Liver (tissue), 6 donors: ENCODE measurements around the gene GOLGA2. TPM values are rescaled to one million over a fixed set of nuclear protein-coding genes. Genes with fewer than 3 reads are reported as not detected.
A peak's percentile ranks its signal among the peaks of the same experiment; 100 is the strongest.

ENCODE experiments used
- JUND ChIP-seq, 2 donors: IDR thresholded peaks; 2 replicates each; pipeline ENCODE4 v1.6.1; 2016; ENCODE audit warnings: antibody characterized with exemption in 2 of 2
- RAD21 ChIP-seq, 2 donors: IDR thresholded peaks; 2 replicates each; pipeline ENCODE4 v1.6.1; 2016; ENCODE audit warnings: antibody characterized with exemption in 2 of 2, mild to moderate bottlenecking in 2 of 2
- polyA plus RNA-seq, 2 donors: library from polyadenylated mRNA; stranded (reverse) in 1 of 2; unstranded in 1 of 2; fragments of 200-250 nt in 1 of 2; fragments of >200 nt in 1 of 2; fragmentation: Nextera tagmentation in 1 of 2; extraction: Ambion mirVana in 1 of 2; gene quantifications; one replicate each; pipeline versions ENCODE4 v1.2.1 to v1.2.3, GENCODE V29; 2013 to 2015
- small RNA-seq: library from RNA; depleted of rRNA; stranded (forward); fragments of <200 nt; gene quantifications from one replicate; pipeline ENCODE3, GENCODE V24; 2014
- total RNA-seq, 2 donors: library from RNA; depleted of rRNA; stranded (reverse); fragments of >200 nt; gene quantifications; one replicate each; pipeline ENCODE4 v1.2.3, GENCODE V29; 2014
- donor health status: healthy.
- donor health status: healthy.
- donor health status: healthy.

Gene GOLGA2
- total and polyA plus RNA-seq, 4 donors = 14.4 to 45.7 (median 27.9) TPM

DNA sequence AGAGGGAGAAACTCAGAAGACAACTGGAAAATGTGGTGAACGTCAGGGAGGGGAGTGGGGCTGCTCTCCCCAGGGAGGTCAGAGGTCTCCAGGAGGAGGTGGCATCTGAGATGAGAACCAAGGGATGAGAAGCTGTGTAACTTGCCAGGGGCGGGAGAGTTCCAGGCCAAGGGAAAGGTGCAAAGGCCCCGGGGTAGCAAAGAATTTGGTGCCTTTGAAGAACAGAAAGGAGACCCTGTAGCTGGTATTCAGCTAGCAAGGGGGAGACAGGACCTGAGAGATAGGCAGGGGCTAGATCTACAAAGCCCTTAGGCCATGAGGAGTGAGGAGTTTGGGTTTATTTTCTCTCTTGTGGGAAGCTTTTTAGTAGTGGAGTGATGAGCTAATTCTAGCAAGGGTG, 69.3 kb downstream of the GOLGA2 start (continued):
- TF ChIP-seq JUND (IDR thresholded peaks at IDR 0.05) (no peak), RAD21 (IDR thresholded peaks at IDR 0.05) (no peak)

Small RNA genes lying within 50 kb of the gene (small RNA-seq; reads per million reads assigned to genes)
- 123 reads per million, percentile 98 among the genes with 10 or more reads in this experiment for gene MIR199B
- not detected for gene MIR3154

Other genes with a start within 250 kb of the GOLGA2 start
- gene NAIF1, start 208.7 kb downstream of the GOLGA2 start, total RNA-seq = 1 to 10 TPM; 4.6 to 6.5 TPM
- gene NAIF1, start 208.7 kb downstream of the GOLGA2 start, polyA plus RNA-seq = 1 to 10 TPM; 2.5 to 4.8 TPM
- 10 to 100 TPM; 21.7 to 74.6 TPM for gene SLC25A25, start 207.8 kb downstream of the GOLGA2 start, total RNA-seq
- gene SLC25A25, start 207.8 kb downstream of the GOLGA2 start, polyA plus RNA-seq = 10 to 100 TPM; 35.4 to 43.2 TPM
- gene PTGES2, start 148.3 kb downstream of the GOLGA2 start, total RNA-seq = 10 to 100 TPM; 22.8 to 34.7 TPM
- 10 to 100 TPM; 28.2 to 41.1 TPM for gene PTGES2, start 148.3 kb downstream of the GOLGA2 start, polyA plus RNA-seq
- gene LCN2, start 126.6 kb downstream of the GOLGA2 start, total RNA-seq = 1 to 10 TPM; 7.0 to 10.0 TPM
- 10 to 100 TPM; 10.8 to 64.5 TPM for gene LCN2, start 126.6 kb downstream of the GOLGA2 start, polyA plus RNA-seq
- gene BBLN, start 115.7 kb downstream of the GOLGA2 start, total RNA-seq = 10 to 100 TPM; 13.4 to 23.6 TPM
- 10 to 100 TPM; 41.1 to 42.1 TPM for gene BBLN, start 115.7 kb downstream of the GOLGA2 start, polyA plus RNA-seq
- 10 to 100 TPM; 12.5 to 15.5 TPM for gene CIZ1, start 84.4 kb downstream of the GOLGA2 start, total RNA-seq
- 10 to 100 TPM; 13.6 to 13.8 TPM for gene CIZ1, start 84.4 kb downstream of the GOLGA2 start, polyA plus RNA-seq
- 1 to 10 TPM; 1.6 to 5.9 TPM for gene DNM1, start 72.6 kb downstream of the GOLGA2 start, total RNA-seq
- gene DNM1, start 72.6 kb downstream of the GOLGA2 start, polyA plus RNA-seq = under 1 TPM; 0.29 to 0.68 TPM
- gene SWI5, start 269 bp upstream of the GOLGA2 start, total RNA-seq = 10 to 100 TPM; 10.7 to 12.2 TPM
- gene SWI5, start 269 bp upstream of the GOLGA2 start, polyA plus RNA-seq = 10 to 100 TPM; 20.2 to 34.0 TPM
- gene TRUB2, start 46.4 kb upstream of the GOLGA2 start, total RNA-seq = 10 to 100 TPM; 12.7 to 13.3 TPM
- 10 to 100 TPM; 25.4 to 35.8 TPM for gene TRUB2, start 46.4 kb upstream of the GOLGA2 start, polyA plus RNA-seq
- 10 to 100 TPM; 12.8 to 31.4 TPM for gene COQ4, start 46.8 kb upstream of the GOLGA2 start, total RNA-seq
- 10 to 100 TPM; 36.2 to 53.3 TPM for gene COQ4, start 46.8 kb upstream of the GOLGA2 start, polyA plus RNA-seq
- 10 to 100 TPM in 1 of 2 donors, 1 to 10 TPM in 1; 5.9 to 18.6 TPM for gene SLC27A4, start 64.5 kb upstream of the GOLGA2 start, total RNA-seq
- gene SLC27A4, start 64.5 kb upstream of the GOLGA2 start, polyA plus RNA-seq = 10 to 100 TPM; 10.8 to 36.4 TPM
- gene URM1, start 95.4 kb upstream of the GOLGA2 start, total RNA-seq = 10 to 100 TPM; 12.1 to 17.3 TPM
- gene URM1, start 95.4 kb upstream of the GOLGA2 start, polyA plus RNA-seq = 10 to 100 TPM; 21.8 to 35.0 TPM
- gene CERCAM, start 144.8 kb upstream of the GOLGA2 start, total RNA-seq = 1 to 10 TPM; 1.6 to 1.9 TPM
- gene CERCAM, start 144.8 kb upstream of the GOLGA2 start, polyA plus RNA-seq = 1 to 10 TPM; 1.1 to 2.9 TPM
- 10 to 100 TPM; 19.8 to 21.8 TPM for gene ODF2, start 180.0 kb upstream of the GOLGA2 start, total RNA-seq
- gene ODF2, start 180.0 kb upstream of the GOLGA2 start, polyA plus RNA-seq = 10 to 100 TPM in 1 of 2 donors, 1 to 10 TPM in 1; 5.7 to 13.6 TPM
- 10 to 100 TPM; 15.6 to 19.5 TPM for gene GLE1, start 228.7 kb upstream of the GOLGA2 start, total RNA-seq
- gene GLE1, start 228.7 kb upstream of the GOLGA2 start, polyA plus RNA-seq = 10 to 100 TPM in 1 of 2 donors, 1 to 10 TPM in 1; 5.3 to 10.0 TPM